Measurements from ENCODE around the gene RUNX3. TPM values are rescaled to one million over a fixed set of nuclear protein-coding genes. Genes with fewer than 3 reads are reported as not detected.

Gene RUNX3
- total and polyA plus RNA-seq, 4 donors: 1.7 to 9.0 (median 4.5) TPM

- TF ChIP-seq CTCF (IDR thresholded peaks at IDR 0.05; ENCODE audit: control extremely low read depth, extremely low read depth): no peak
- Histone ChIP-seq H3K27ac (ENCODE audit: low read depth in 1 of 2, low read length in 1 of 2) (no peak overlapping the region), H3K4me1 (ENCODE audit: control insufficient read depth in 5 of 5, insufficient read depth in 5 of 5, low read length in 5 of 5) (peaks cover 0 to 12% (median 2%) of the 10 kb centered on the region in 5 donors), H3K4me3 (no peak overlapping the region), H3K9ac (ENCODE audit: insufficient read depth in 1 of 2, low read length in 2 of 2) (no peak overlapping the region), H3K36me3 (ENCODE audit: control insufficient read depth in 4 of 4, insufficient read depth in 4 of 4, low read length in 4 of 4) (no peaks in the 10 kb centered on the region), H3K27me3 (ENCODE audit: control insufficient read depth in 3 of 3, insufficient read depth in 3 of 3, low read length in 2 of 3) (no peaks in the 10 kb centered on the region), H3K9me3 (ENCODE audit: control insufficient read depth in 4 of 4, insufficient read depth in 3 of 4, low read length in 3 of 4) (no peaks in the 10 kb centered on the region)
- peak in 2 of 3 donors; percentile 18 to 39 for DNase-seq
- peak; percentile 58 for ATAC-seq (ENCODE audit: insufficient read depth, low FRiP score)
- WGBS, 2 donors: 71 to 77% methylated on average over 7 of the region's 7 CpGs
Measured at GRCh38 chr1:24874056-24874455, 56.0 kb downstream of the RUNX3 start.

- ATAC-seq (ENCODE audit: insufficient read depth, low FRiP score): no peak
- no peak for DNase-seq
- Histone ChIP-seq H3K27ac (ENCODE audit: low read depth in 1 of 2, low read length in 1 of 2) (no peak overlapping the region), H3K9ac (ENCODE audit: insufficient read depth in 1 of 2, low read length in 2 of 2) (no peak overlapping the region), H3K27me3 (ENCODE audit: control insufficient read depth in 3 of 3, insufficient read depth in 3 of 3, low read length in 2 of 3) (no peaks in the 10 kb centered on the region), H3K36me3 (ENCODE audit: control insufficient read depth in 4 of 4, insufficient read depth in 4 of 4, low read length in 4 of 4) (no peaks in the 10 kb centered on the region), H3K4me1 (ENCODE audit: control insufficient read depth in 5 of 5, insufficient read depth in 5 of 5, low read length in 5 of 5) (peaks cover 0 to 12% (median 2%) of the 10 kb centered on the region in 5 donors), H3K9me3 (ENCODE audit: control insufficient read depth in 4 of 4, insufficient read depth in 3 of 4, low read length in 3 of 4) (no peaks in the 10 kb centered on the region), H3K4me3 (no peak overlapping the region)
- 91 to 100% methylated on average over 1 of the region's 1 CpG for WGBS, 2 donors
- TF ChIP-seq CTCF (IDR thresholded peaks at IDR 0.05; ENCODE audit: control extremely low read depth, extremely low read depth): no peak
Measured at GRCh38 chr1:24873148-24873547, 56.9 kb downstream of the RUNX3 start.

GRCh38 chr1:24872061-24872850, 57.8 kb downstream of the RUNX3 start:
- ATAC-seq (ENCODE audit: insufficient read depth, low FRiP score) (no peak), DNase-seq (peak in 1 of 3 donors; percentile 19)
- 37 to 69% methylated on average over 17 to 19 of the region's 19 CpGs for WGBS, 2 donors
- Histone ChIP-seq H3K4me3 (no peak overlapping the region), H3K9ac (ENCODE audit: insufficient read depth in 1 of 2, low read length in 2 of 2) (no peak overlapping the region), H3K36me3 (ENCODE audit: control insufficient read depth in 4 of 4, insufficient read depth in 4 of 4, low read length in 4 of 4) (no peaks in the 10 kb centered on the region), H3K27ac (ENCODE audit: low read depth in 1 of 2, low read length in 1 of 2) (no peak overlapping the region), H3K4me1 (ENCODE audit: control insufficient read depth in 5 of 5, insufficient read depth in 5 of 5, low read length in 5 of 5) (peaks cover 0 to 12% (median 2%) of the 10 kb centered on the region in 5 donors), H3K27me3 (ENCODE audit: control insufficient read depth in 3 of 3, insufficient read depth in 3 of 3, low read length in 2 of 3) (no peaks in the 10 kb centered on the region), H3K9me3 (ENCODE audit: control insufficient read depth in 4 of 4, insufficient read depth in 3 of 4, low read length in 3 of 4) (no peaks in the 10 kb centered on the region)
- no peak for TF ChIP-seq CTCF (IDR thresholded peaks at IDR 0.05; ENCODE audit: control extremely low read depth, extremely low read depth)
